ENCODE measurements around the gene DBP.
A peak's percentile ranks its signal among the peaks of the same experiment; 100 is the strongest.

DBP gene

GRCh38 chr19:48588670-48589401, 48.3 kb downstream of the DBP start:
- H3K27ac ChIP-seq (replicated peaks; ENCODE audit: low read length): no peak overlapping the region
- no peak overlapping the region for H2BK12ac ChIP-seq (ENCODE audit: low read length)
- no peaks in the 10 kb centered on the region for H3K36me3 ChIP-seq (replicated peaks in 1 of 2; ENCODE audit: control insufficient read depth in 2 of 2, insufficient read depth in 2 of 2, low read length in 2 of 2)
- H3K14ac ChIP-seq (ENCODE audit: low read length): no peak overlapping the region
- peaks cover 0 to 20% (median 0%) of the 10 kb centered on the region in 3 experiments for H3K27me3 ChIP-seq (ENCODE audit: control insufficient read depth in 3 of 3, insufficient read depth in 3 of 3, low read depth in 1 of 3, low read length in 3 of 3)
- H3K9me3 ChIP-seq (replicated peaks in 1 of 2; ENCODE audit: control insufficient read depth in 2 of 2, insufficient read depth in 1 of 2, low read depth in 1 of 2, low read length in 2 of 2): no peaks in the 10 kb centered on the region
- no CpG with 5 or more reads among the region's 36 CpGs for WGBS, 2 donors (ENCODE audit: extremely low coverage in 2 of 2, insufficient read length in 2 of 2, insufficient replicate concordance in 1 of 2)
- H3K23ac ChIP-seq (ENCODE audit: low read depth, low read length, poor library complexity): peak overlapping the region; percentile 89
- H3K18ac ChIP-seq (ENCODE audit: low read length): peak overlapping the region; percentile 92
- no peak overlapping the region for H4K8ac ChIP-seq (ENCODE audit: low read depth, low read length)
- H2BK15ac ChIP-seq (ENCODE audit: low read length): peak overlapping the region; percentile 58
- no peak overlapping the region for H2AK5ac ChIP-seq (ENCODE audit: low read depth, low read length)
- H3K4me1 ChIP-seq (ENCODE audit: control insufficient read depth in 2 of 2, insufficient read depth in 1 of 2, low read depth in 1 of 2, low read length in 2 of 2): peaks cover 3 to 8% of the 10 kb centered on the region in 2 donors
- H2AFZ ChIP-seq (ENCODE audit: low read length): peak overlapping the region; percentile 82
- no peak overlapping the region for H2BK120ac ChIP-seq (ENCODE audit: low read depth, low read length)
- peak overlapping the region; percentile 54 for H3K4me2 ChIP-seq (ENCODE audit: insufficient read depth, low read length, poor library complexity, severe bottlenecking)
- H2BK5ac ChIP-seq (ENCODE audit: low read length): peak overlapping the region; percentile 2
- peak overlapping the region; percentile 12 to 30 for H3K4me3 ChIP-seq (ENCODE audit: low read length in 2 of 2)
- H3K79me1 ChIP-seq (ENCODE audit: low read depth, low read length): peaks cover 4% of the 10 kb centered on the region
- peak; percentile 78 for DNase-seq (ENCODE audit: low spot score)
- no peak overlapping the region for H4K91ac ChIP-seq (ENCODE audit: low read depth, low read length, poor library complexity)
- no peak overlapping the region for H3K9ac ChIP-seq (ENCODE audit: low read depth, low read length, poor library complexity)
- no peak overlapping the region for H3K4ac ChIP-seq (ENCODE audit: low read length)

GRCh38 chr19:48587387-48587786, 49.8 kb downstream of the DBP start:
- Histone ChIP-seq H2AK5ac (ENCODE audit: low read depth, low read length) (no peak overlapping the region), H3K79me1 (ENCODE audit: low read depth, low read length) (peaks cover 2% of the 10 kb centered on the region), H3K18ac (ENCODE audit: low read length) (peak overlapping the region; percentile 76), H3K4ac (ENCODE audit: low read length) (no peak overlapping the region), H2BK12ac (ENCODE audit: low read length) (peak overlapping the region; percentile 7), H3K36me3 (replicated peaks in 1 of 2; ENCODE audit: control insufficient read depth in 2 of 2, insufficient read depth in 2 of 2, low read length in 2 of 2) (no peaks in the 10 kb centered on the region), H3K27ac (replicated peaks; ENCODE audit: low read length) (no peak overlapping the region), H3K23ac (ENCODE audit: low read depth, low read length, poor library complexity) (no peak overlapping the region), H3K9me3 (replicated peaks in 1 of 2; ENCODE audit: control insufficient read depth in 2 of 2, insufficient read depth in 1 of 2, low read depth in 1 of 2, low read length in 2 of 2) (no peaks in the 10 kb centered on the region), H3K4me2 (ENCODE audit: insufficient read depth, low read length, poor library complexity, severe bottlenecking) (no peak overlapping the region), H2BK120ac (ENCODE audit: low read depth, low read length) (no peak overlapping the region), H3K14ac (ENCODE audit: low read length) (no peak overlapping the region), H3K27me3 (ENCODE audit: control insufficient read depth in 3 of 3, insufficient read depth in 3 of 3, low read depth in 1 of 3, low read length in 3 of 3) (peaks cover 0 to 20% (median 0%) of the 10 kb centered on the region in 3 experiments), H4K8ac (ENCODE audit: low read depth, low read length) (no peak overlapping the region), H4K91ac (ENCODE audit: low read depth, low read length, poor library complexity) (no peak overlapping the region), H3K9ac (ENCODE audit: low read depth, low read length, poor library complexity) (no peak overlapping the region), H2AFZ (ENCODE audit: low read length) (no peak overlapping the region), H3K4me1 (ENCODE audit: control insufficient read depth in 2 of 2, insufficient read depth in 1 of 2, low read depth in 1 of 2, low read length in 2 of 2) (peaks cover 3 to 9% of the 10 kb centered on the region in 2 donors), H2BK5ac (ENCODE audit: low read length) (no peak overlapping the region), H2BK15ac (ENCODE audit: low read length) (no peak overlapping the region), H3K4me3 (ENCODE audit: low read length in 2 of 2) (no peak overlapping the region)
- no CpG with 5 or more reads among the region's 3 CpGs for WGBS, 2 donors (ENCODE audit: extremely low coverage in 2 of 2, insufficient read length in 2 of 2, insufficient replicate concordance in 1 of 2)
- no peak for DNase-seq (ENCODE audit: low spot score)

GRCh38 chr19:48582168-48582567, 55.0 kb downstream of the DBP start:
- no peak overlapping the region for H2BK5ac ChIP-seq (ENCODE audit: low read length)
- no peak overlapping the region for H2BK12ac ChIP-seq (ENCODE audit: low read length)
- no peak overlapping the region for H4K91ac ChIP-seq (ENCODE audit: low read depth, low read length, poor library complexity)
- H3K4me2 ChIP-seq (ENCODE audit: insufficient read depth, low read length, poor library complexity, severe bottlenecking): no peak overlapping the region
- no peak overlapping the region for H3K18ac ChIP-seq (ENCODE audit: low read length)
- no peak overlapping the region for H4K8ac ChIP-seq (ENCODE audit: low read depth, low read length)
- peaks cover 3 to 4% of the 10 kb centered on the region in 2 donors for H3K4me1 ChIP-seq (ENCODE audit: control insufficient read depth in 2 of 2, insufficient read depth in 1 of 2, low read depth in 1 of 2, low read length in 2 of 2)
- H3K14ac ChIP-seq (ENCODE audit: low read length): no peak overlapping the region
- H2BK15ac ChIP-seq (ENCODE audit: low read length): no peak overlapping the region
- no peak overlapping the region for H2AK5ac ChIP-seq (ENCODE audit: low read depth, low read length)
- H3K27me3 ChIP-seq (ENCODE audit: control insufficient read depth in 3 of 3, insufficient read depth in 3 of 3, low read depth in 1 of 3, low read length in 3 of 3): peaks cover 0 to 11% (median 0%) of the 10 kb centered on the region in 3 experiments
- no peak overlapping the region for H3K9ac ChIP-seq (ENCODE audit: low read depth, low read length, poor library complexity)
- no peak overlapping the region for H3K23ac ChIP-seq (ENCODE audit: low read depth, low read length, poor library complexity)
- no peak overlapping the region for H3K27ac ChIP-seq (replicated peaks; ENCODE audit: low read length)
- no CpG with 5 or more reads among the region's 2 CpGs for WGBS, 2 donors (ENCODE audit: extremely low coverage in 2 of 2, insufficient read length in 2 of 2, insufficient replicate concordance in 1 of 2)
- H2BK120ac ChIP-seq (ENCODE audit: low read depth, low read length): no peak overlapping the region
- H3K4ac ChIP-seq (ENCODE audit: low read length): no peak overlapping the region
- H3K9me3 ChIP-seq (replicated peaks in 1 of 2; ENCODE audit: control insufficient read depth in 2 of 2, insufficient read depth in 1 of 2, low read depth in 1 of 2, low read length in 2 of 2): no peaks in the 10 kb centered on the region
- no peak for DNase-seq (ENCODE audit: low spot score)
- H3K79me1 ChIP-seq (ENCODE audit: low read depth, low read length): no peaks in the 10 kb centered on the region
- no peak overlapping the region for H3K4me3 ChIP-seq (ENCODE audit: low read length in 2 of 2)
- H3K36me3 ChIP-seq (replicated peaks in 1 of 2; ENCODE audit: control insufficient read depth in 2 of 2, insufficient read depth in 2 of 2, low read length in 2 of 2): no peaks in the 10 kb centered on the region
- H2AFZ ChIP-seq (ENCODE audit: low read length): no peak overlapping the region

All from neuronal stem cell (in vitro differentiated cells).